AG04450 (cell line): ENCODE data around the gene MEGF10. TPM values are rescaled to one million over a fixed set of nuclear protein-coding genes. Genes with fewer than 3 reads are reported as not detected.

Experiments
- CTCF ChIA-PET: fragments of 300-600, 350-600 bp; formaldehyde crosslinking; extraction: SDS; loops from one replicate; lab custom pipeline; 2022; ENCODE audit warnings: antibody characterized with exemption, inconsistent platforms; lab: Charles Lee
- POLR2A ChIA-PET: fragments of 350-600 bp; formaldehyde crosslinking; extraction: SDS; loops from one replicate; lab custom pipeline; 2021; ENCODE audit warnings: antibody characterized with exemption, inconsistent platforms; lab: Yijun Ruan, JAX
- DNase-seq: peaks from one replicate; pipeline ENCODE4 v3.0.0-alpha.2; 2011; ENCODE audit warnings: low read depth, low spot score
- H3K27ac ChIP-seq: one replicate; pipeline ENCODE4 v1.5.1; 2012; ENCODE audit warnings: low read depth, low read length, control low read depth
- H3K27me3 ChIP-seq: one replicate; pipeline ENCODE4 v1.6.0; 2012; ENCODE audit warnings: low read length; ENCODE audit not compliant: control insufficient read depth, insufficient read depth
- H3K4me3 ChIP-seq: 2 replicates; pipeline ENCODE4 v1.5.1; 2011; ENCODE audit warnings: mild to moderate bottlenecking, low read depth, low read length, control low read depth
- H3K9me3 ChIP-seq: 2 replicates; pipeline ENCODE4 v1.5.1; 2012; ENCODE audit warnings: low read length; ENCODE audit not compliant: control insufficient read depth, insufficient read depth
- polyA plus RNA-seq: library from polyadenylated mRNA; depleted of rRNA; stranded (reverse); fragments of >200 nt; gene quantifications from 2 replicates; pipeline ENCODE4 v1.2.3, GENCODE V29; 2011
- TF ChIP-seq, protein P1 (sequence below): IDR thresholded peaks from 2 replicates; pipeline ENCODE4 v1.5.1; 2011; ENCODE audit warnings: low read depth, low read length, control low read depth, inconsistent platforms

The MEGF10 gene
- polyA plus RNA-seq, 1 experiment: not detected

DNA sequence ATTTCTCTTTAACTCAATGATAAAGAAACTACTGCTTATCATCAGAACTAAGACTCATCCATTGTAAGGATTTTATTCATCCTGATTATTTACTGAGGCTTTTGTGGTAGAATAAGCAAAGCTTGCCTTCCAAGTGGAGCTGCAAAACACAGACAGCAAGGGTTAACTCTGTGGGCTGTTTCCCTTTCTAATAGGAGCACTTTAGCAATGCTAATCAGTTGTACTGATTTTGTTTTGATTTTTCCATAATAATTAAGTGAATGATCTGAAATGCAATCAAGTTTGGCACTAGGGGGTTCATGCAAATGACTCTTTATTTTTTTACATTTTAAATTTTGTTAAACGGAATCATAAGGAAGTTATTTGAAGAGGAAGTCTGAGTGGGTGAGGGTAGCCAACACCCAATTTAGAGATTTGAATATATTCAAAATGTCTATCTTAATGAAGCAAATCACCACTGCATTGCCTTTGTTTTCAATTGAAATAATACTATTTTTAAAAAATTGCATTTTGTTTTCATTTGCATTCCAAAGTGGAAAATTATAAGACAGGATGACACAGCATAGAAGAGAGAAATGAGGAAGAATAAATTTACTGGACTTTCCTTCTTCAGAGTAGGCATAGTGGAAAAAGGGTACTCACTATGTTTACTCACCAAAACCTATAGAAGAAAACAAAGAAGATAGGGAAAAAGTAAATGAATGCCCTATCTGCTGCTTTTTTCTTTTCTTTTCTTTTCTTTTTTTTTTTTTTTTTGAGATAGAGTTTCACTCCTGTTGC lies 36.6 kb downstream of the MEGF10 start:
- TF ChIP-seq, protein P1, sequence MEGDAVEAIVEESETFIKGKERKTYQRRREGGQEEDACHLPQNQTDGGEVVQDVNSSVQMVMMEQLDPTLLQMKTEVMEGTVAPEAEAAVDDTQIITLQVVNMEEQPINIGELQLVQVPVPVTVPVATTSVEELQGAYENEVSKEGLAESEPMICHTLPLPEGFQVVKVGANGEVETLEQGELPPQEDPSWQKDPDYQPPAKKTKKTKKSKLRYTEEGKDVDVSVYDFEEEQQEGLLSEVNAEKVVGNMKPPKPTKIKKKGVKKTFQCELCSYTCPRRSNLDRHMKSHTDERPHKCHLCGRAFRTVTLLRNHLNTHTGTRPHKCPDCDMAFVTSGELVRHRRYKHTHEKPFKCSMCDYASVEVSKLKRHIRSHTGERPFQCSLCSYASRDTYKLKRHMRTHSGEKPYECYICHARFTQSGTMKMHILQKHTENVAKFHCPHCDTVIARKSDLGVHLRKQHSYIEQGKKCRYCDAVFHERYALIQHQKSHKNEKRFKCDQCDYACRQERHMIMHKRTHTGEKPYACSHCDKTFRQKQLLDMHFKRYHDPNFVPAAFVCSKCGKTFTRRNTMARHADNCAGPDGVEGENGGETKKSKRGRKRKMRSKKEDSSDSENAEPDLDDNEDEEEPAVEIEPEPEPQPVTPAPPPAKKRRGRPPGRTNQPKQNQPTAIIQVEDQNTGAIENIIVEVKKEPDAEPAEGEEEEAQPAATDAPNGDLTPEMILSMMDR: no peak
- DNase-seq: no peak
- CTCF ChIA-PET: interaction anchor here (2.3 kb wide), 1 partner anchor 13 kb away, joined by 13 read pairs; no protein-coding TSS in a partner anchor

GRCh38 chr5:127330116-127330515 lies 39.5 kb downstream of the MEGF10 start:
- no peak for DNase-seq
- no peak overlapping the region for H3K4me3 ChIP-seq
- TF ChIP-seq, protein P1: no peak
- peaks cover 4% of the 10 kb centered on the region for H3K27me3 ChIP-seq
- ChIA-PET POLR2A (no interaction called here), CTCF (interaction anchor here (1.0 kb wide), 1 partner anchor 16 kb away, joined by 5 read pairs; no protein-coding TSS in a partner anchor)
- no peak overlapping the region for H3K27ac ChIP-seq
- H3K9me3 ChIP-seq: no peaks in the 10 kb centered on the region

More for the DNA sequence above, 36.6 kb downstream of the MEGF10 start:
- Histone ChIP-seq H3K9me3 (no peaks in the 10 kb centered on the region), H3K27me3 (peaks cover 4% of the 10 kb centered on the region), H3K27ac (no peak overlapping the region), H3K4me3 (no peak overlapping the region)
- POLR2A ChIA-PET: no interaction called here

DNA sequence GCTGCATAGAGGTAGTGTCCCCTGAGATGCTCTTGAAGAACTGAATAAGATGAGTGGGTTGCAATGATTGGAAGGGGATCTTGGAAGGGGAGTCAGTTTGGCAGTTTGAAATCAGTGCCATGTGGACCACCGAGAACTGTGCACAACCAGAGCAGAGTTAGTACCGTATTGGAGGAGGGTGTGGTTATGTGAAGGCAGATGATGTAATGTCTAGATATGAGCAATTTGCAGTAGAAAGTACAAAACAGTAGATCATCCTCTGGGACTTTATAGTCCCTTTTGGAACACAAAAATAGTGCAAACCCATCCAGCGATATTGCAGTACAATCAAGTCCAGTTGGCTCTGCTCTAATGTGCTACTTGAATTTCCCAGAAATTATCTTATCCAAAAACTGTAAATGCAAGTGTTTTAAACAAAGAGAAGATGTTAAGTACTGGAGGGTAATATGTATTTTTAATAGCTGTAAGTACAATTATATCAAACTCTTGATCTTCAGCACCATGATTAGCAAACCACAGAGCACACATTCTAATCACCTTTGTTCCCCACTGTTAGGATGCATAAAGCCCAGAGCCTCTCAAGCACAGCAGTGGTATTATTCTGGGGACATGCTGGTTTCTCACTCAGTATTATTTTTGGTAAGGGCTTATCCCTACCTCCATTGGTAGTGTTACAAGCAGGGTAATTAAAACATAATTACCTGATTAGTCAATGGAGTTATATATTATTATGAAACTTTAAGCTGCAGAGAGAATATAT lies 41.5 kb downstream of the MEGF10 start:
- no peak for DNase-seq
- Histone ChIP-seq H3K4me3 (no peak overlapping the region), H3K27me3 (peaks cover 4% of the 10 kb centered on the region), H3K9me3 (no peaks in the 10 kb centered on the region), H3K27ac (no peak overlapping the region)
- ChIA-PET CTCF (no interaction called here), POLR2A (no interaction called here)
- TF ChIP-seq, protein P1: no peak

DNA sequence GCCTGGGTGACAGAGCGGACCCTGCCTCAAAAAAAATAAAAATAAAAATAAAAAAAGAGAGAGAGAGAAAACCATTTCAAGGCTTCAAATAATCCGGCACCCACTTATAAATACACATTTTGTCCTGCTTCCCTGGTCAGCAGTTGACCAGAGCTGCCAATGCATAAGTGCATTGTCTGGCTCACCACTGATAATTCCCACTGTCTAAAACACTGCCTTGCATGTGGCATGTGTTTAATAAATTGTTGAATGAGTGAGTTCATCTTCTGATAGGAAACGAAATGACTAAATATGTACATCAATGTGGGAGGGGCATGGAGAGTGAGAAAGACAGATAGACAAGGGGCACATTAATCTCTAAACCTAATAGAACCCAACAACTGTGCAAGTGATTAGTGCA lies 42.9 kb downstream of the MEGF10 start:
- no peak for DNase-seq
- H3K4me3 ChIP-seq: no peak overlapping the region
- H3K27ac ChIP-seq: no peak overlapping the region
- CTCF ChIA-PET: no interaction called here
- H3K27me3 ChIP-seq: peaks cover 4% of the 10 kb centered on the region
- POLR2A ChIA-PET: no interaction called here
- H3K9me3 ChIP-seq: no peaks in the 10 kb centered on the region
- TF ChIP-seq, protein P1: no peak

DNA sequence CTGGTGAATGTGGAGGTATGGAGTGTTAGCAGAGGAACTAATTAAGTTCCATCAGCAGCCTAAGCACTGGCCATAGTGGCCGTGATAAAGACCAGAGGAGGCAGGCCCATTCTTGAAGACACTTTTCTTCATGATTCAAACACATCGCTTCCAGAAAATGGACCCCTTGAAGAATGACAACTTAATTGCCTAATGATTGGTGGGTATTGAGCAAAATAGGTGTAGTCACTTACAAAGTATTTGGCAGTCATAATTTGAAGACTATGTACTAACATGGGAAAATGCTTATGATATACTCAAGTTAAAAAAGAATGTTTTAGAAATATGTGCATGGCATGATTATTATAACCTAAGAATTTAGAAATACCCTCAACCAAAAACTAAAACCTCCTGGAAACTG lies 44.8 kb downstream of the MEGF10 start:
- H3K4me3 ChIP-seq: no peak overlapping the region
- H3K27ac ChIP-seq: no peak overlapping the region
- no peaks in the 10 kb centered on the region for H3K9me3 ChIP-seq
- no peak for DNase-seq
- ChIA-PET CTCF (no interaction called here), POLR2A (no interaction called here)
- peaks cover 1% of the 10 kb centered on the region for H3K27me3 ChIP-seq
- TF ChIP-seq, protein P1: no peak
